Subcutaneous abdominal adipose tissue (tissue), 5 donors: ENCODE results near the gene TCHH.

Source experiments
- H3K27ac ChIP-seq: one replicate; pipeline ENCODE4 v1.7.0; 2013; ENCODE audit warnings: low read depth, mild to moderate bottlenecking, inconsistent platforms, low read length, moderate library complexity
- H3K27me3 ChIP-seq, 5 donors: one replicate each; pipeline ENCODE4 v1.7.0; 2013; ENCODE audit warnings: low read length in 5 of 5, inconsistent platforms in 1 of 5; ENCODE audit not compliant: control insufficient read depth in 5 of 5, insufficient read depth in 4 of 5
- H3K36me3 ChIP-seq, 5 donors: one replicate each; pipeline ENCODE4 v1.7.0; 2013; ENCODE audit warnings: low read length in 5 of 5; ENCODE audit not compliant: control insufficient read depth in 5 of 5, insufficient read depth in 5 of 5
- H3K4me1 ChIP-seq, 5 donors: one replicate each; pipeline ENCODE4 v1.7.0; 2013; ENCODE audit warnings: low read length in 5 of 5, mild to moderate bottlenecking in 3 of 5, moderate library complexity in 1 of 5; ENCODE audit not compliant: control insufficient read depth in 5 of 5, insufficient read depth in 5 of 5
- H3K4me3 ChIP-seq, 5 donors: one replicate each; pipeline ENCODE4 v1.7.0; 2013; ENCODE audit warnings: low read length in 5 of 5, low read depth in 1 of 5
- H3K9ac ChIP-seq, 5 donors: one replicate each; pipeline ENCODE4 v1.7.0; 2013; ENCODE audit warnings: low read length in 5 of 5, mild to moderate bottlenecking in 4 of 5, moderate library complexity in 3 of 5
- H3K9me3 ChIP-seq, 5 donors: one replicate each; pipeline ENCODE4 v1.7.0; 2013; ENCODE audit warnings: low read length in 5 of 5; ENCODE audit not compliant: control insufficient read depth in 5 of 5
- donor health status: healthy.
- donor health status: healthy.
- donor health status: healthy.
- donor health status: healthy.
- donor health status: healthy.

Gene TCHH

GRCh38 chr1:152112101-152112884, 3.0 kb downstream of the TCHH start:
- no peaks in the 10 kb centered on the region for H3K36me3 ChIP-seq
- H3K4me3 ChIP-seq, result peak overlapping the region; percentile 50 to 58 (median 56)
- H3K27ac ChIP-seq, result no peak overlapping the region
- H3K9ac ChIP-seq, result no peak overlapping the region
- H3K4me1 ChIP-seq, result peaks cover 7 to 53% (median 44%) of the 10 kb centered on the region in 5 donors
- H3K9me3 ChIP-seq, result peaks cover 0 to 17% (median 13%) of the 10 kb centered on the region in 5 donors
- H3K27me3 ChIP-seq, result peaks cover 46 to 74% (median 62%) of the 10 kb centered on the region in 5 donors

DNA sequence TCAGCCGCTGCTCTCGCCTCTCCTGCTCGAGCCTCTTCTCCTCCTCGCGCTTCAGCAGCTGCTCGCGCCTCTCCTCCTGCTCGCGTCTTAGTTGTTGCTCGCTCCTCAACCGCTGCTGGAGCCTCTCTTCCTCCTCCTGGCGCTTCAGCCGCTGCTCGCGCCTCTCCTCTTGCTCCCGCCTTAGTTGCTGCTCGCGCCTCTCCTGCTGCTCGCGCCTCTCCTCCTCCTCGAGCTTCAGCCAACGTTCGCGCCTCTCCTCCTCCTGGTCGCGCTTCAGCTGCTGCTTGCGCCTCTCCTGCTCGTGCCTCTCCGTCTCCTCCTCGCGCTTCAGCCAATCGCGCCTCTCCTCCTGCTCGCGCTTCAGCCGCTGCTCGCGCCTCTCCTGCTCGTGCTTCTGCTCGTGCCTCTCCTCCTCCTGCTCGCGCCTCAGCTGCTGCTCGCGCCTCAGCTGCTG, 3.7 kb downstream of the TCHH start:
- H3K36me3 ChIP-seq, result no peaks in the 10 kb centered on the region
- no peak overlapping the region for H3K27ac ChIP-seq
- peaks cover 7 to 53% (median 44%) of the 10 kb centered on the region in 5 donors for H3K4me1 ChIP-seq
- peaks cover 0 to 20% (median 13%) of the 10 kb centered on the region in 5 donors for H3K9me3 ChIP-seq
- no peak overlapping the region for H3K9ac ChIP-seq
- H3K27me3 ChIP-seq, result peaks cover 49 to 79% (median 64%) of the 10 kb centered on the region in 5 donors
- peak overlapping the region; percentile 44 to 73 (median 69) for H3K4me3 ChIP-seq

GRCh38 chr1:152110860-152111514, 4.3 kb downstream of the TCHH start:
- Histone ChIP-seq H3K9me3 (peaks cover 0 to 20% (median 13%) of the 10 kb centered on the region in 5 donors), H3K27ac (no peak overlapping the region), H3K9ac (no peak overlapping the region), H3K36me3 (no peaks in the 10 kb centered on the region), H3K4me1 (peaks cover 7 to 53% (median 44%) of the 10 kb centered on the region in 5 donors), H3K4me3 (peak overlapping the region; percentile 44 to 73 (median 69)), H3K27me3 (peaks cover 49 to 79% (median 64%) of the 10 kb centered on the region in 5 donors)

- Histone ChIP-seq H3K4me1 (peaks cover 7 to 53% (median 44%) of the 10 kb centered on the region in 5 donors), H3K27ac (no peak overlapping the region), H3K36me3 (no peaks in the 10 kb centered on the region), H3K9me3 (peaks cover 0 to 20% (median 13%) of the 10 kb centered on the region in 5 donors), H3K4me3 (peak overlapping the region; percentile 66 to 80 (median 70)), H3K27me3 (peaks cover 50 to 78% (median 68%) of the 10 kb centered on the region in 5 donors), H3K9ac (no peak overlapping the region)
Measured at GRCh38 chr1:152110365-152110859, 4.8 kb downstream of the TCHH start.

- Histone ChIP-seq H3K4me1 (peaks cover 7 to 53% (median 44%) of the 10 kb centered on the region in 5 donors), H3K4me3 (peak overlapping the region; percentile 66 to 80 (median 70)), H3K27ac (no peak overlapping the region), H3K27me3 (peaks cover 45 to 78% (median 67%) of the 10 kb centered on the region in 5 donors), H3K36me3 (no peaks in the 10 kb centered on the region), H3K9ac (no peak overlapping the region), H3K9me3 (peaks cover 0 to 20% (median 13%) of the 10 kb centered on the region in 5 donors)
Measured at GRCh38 chr1:152109998-152110294, 5.3 kb downstream of the TCHH start.

GRCh38 chr1:152109231-152109997, 5.8 kb downstream of the TCHH start:
- peaks cover 7 to 53% (median 44%) of the 10 kb centered on the region in 5 donors for H3K4me1 ChIP-seq

DNA sequence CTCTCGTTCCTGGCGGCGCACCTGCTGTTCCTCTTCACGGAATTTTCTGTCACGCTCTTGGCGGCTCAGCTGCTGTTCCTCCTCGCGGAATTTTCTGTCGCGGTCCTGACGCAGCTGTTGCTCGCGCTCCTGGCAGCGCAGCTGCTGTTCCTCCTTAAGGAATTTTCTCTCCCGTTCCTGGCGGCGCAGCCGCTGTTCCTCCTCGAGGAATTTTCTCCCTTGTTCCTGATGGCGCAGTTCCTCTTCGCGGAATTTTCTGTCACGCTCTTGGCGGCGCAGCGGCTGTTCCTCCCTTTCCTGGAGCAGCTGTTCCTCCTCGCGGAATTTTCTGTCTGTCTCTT, 6.4 kb downstream of the TCHH start:
- Histone ChIP-seq H3K9me3 (peaks cover 0 to 20% (median 13%) of the 10 kb centered on the region in 5 donors), H3K9ac (no peak overlapping the region), H3K36me3 (no peaks in the 10 kb centered on the region), H3K4me1 (peaks cover 7 to 53% (median 44%) of the 10 kb centered on the region in 5 donors), H3K4me3 (peak overlapping the region; percentile 66 to 80 (median 70)), H3K27ac (no peak overlapping the region), H3K27me3 (peaks cover 42 to 72% (median 65%) of the 10 kb centered on the region in 5 donors)

More at GRCh38 chr1:152109231-152109997, 5.8 kb downstream of the TCHH start:
- Histone ChIP-seq H3K9ac (no peak overlapping the region), H3K9me3 (peaks cover 0 to 20% (median 13%) of the 10 kb centered on the region in 5 donors), H3K36me3 (no peaks in the 10 kb centered on the region), H3K27me3 (peaks cover 42 to 76% (median 65%) of the 10 kb centered on the region in 5 donors), H3K27ac (no peak overlapping the region), H3K4me3 (peak overlapping the region; percentile 66 to 80 (median 70))

DNA sequence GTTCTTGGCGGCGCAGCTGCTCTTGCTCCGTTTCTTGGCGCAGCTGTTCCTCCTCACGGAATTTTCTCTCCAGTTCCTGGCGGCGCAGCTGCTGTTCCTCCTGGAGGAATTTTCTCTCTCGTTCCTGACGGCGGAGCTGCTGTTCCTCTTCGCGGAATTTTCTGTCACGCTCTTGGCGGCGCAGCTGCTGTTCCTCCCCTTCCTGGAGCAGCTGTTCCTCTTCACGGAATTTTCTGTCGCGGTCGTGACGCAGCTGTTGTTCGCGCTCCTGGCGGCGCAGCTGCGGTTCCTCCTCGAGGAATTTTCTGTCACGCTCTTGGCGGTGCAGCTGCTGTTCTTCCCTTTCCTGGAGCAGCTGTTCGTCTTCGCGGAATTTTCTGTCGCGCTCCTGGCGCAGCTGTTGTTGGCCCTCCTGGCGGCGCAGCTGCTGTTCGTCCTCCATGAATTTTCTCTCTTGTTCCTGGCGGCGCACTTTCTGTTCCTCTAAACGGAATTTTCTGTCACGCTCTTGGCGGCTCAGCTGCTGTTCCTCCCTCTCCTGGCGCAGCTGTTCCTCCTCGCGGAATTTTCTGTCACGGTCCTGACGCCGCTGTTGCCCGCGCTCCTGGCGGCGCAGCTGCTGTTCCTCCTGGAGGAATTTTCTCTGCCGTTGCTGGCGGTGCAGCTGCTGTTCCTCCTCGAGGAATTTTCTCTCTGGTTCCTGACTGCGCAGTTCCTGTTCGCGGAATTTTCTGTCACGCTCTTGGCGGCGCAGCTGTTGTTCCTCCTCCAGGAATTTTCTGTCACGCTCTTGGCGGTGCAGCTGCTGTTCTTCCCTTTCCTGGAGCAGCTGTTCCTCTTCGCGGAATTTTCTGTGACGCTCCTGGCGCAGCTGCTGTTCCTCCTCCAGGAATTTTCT, 7.0 kb downstream of the TCHH start:
- Histone ChIP-seq H3K4me3 (peak overlapping the region; percentile 23 to 80 (median 69)), H3K36me3 (no peaks in the 10 kb centered on the region), H3K9me3 (peaks cover 0 to 20% (median 13%) of the 10 kb centered on the region in 5 donors), H3K9ac (no peak overlapping the region), H3K4me1 (peaks cover 7 to 53% (median 44%) of the 10 kb centered on the region in 5 donors), H3K27me3 (peaks cover 41 to 66% (median 59%) of the 10 kb centered on the region in 5 donors), H3K27ac (no peak overlapping the region)
